K562 (cell line): ENCODE results near the gene FOSL1. TPM values are rescaled to one million over a fixed set of nuclear protein-coding genes. Genes with fewer than 3 reads are reported as not detected.

ENCODE experiments used
- ADNP ChIP-seq: fragments of 200-800 bp; sonication (Bioruptor generic); IDR thresholded peaks from 2 replicates; pipeline ENCODE4 v1.6.1; 2016; ENCODE audit warnings: missing genetic modification characterization, missing compliant biosample characterization
- BCL6 ChIP-seq: fragments of 250-450 bp; sonication (Bioruptor Pico); IDR thresholded peaks from 2 replicates; pipeline ENCODE4 v1.4.0; 2020
- CBX1 ChIP-seq: sonication (generic); IDR thresholded peaks from 2 replicates; pipeline ENCODE4 v1.6.1; 2016; ENCODE audit warnings: antibody characterized with exemption, low read depth, mild to moderate bottlenecking
- CBX8 ChIP-seq: fragments of 200-600 bp; sonication (generic); IDR thresholded peaks from 2 replicates; pipeline ENCODE4 v1.6.1; 2012; ENCODE audit warnings: borderline replicate concordance, mixed run types, low read depth, mild to moderate bottlenecking, moderate library complexity, mixed read lengths, low read length, control low read depth, inconsistent platforms; ENCODE audit not compliant: poor library complexity, severe bottlenecking; ENCODE audit errors: extremely low read depth
- CTBP1 ChIP-seq: fragments of 450-650 bp; IDR thresholded peaks from 2 replicates; pipeline ENCODE4 v1.6.1; 2016; ENCODE audit warnings: borderline replicate concordance
- ERF ChIP-seq: fragments of 450-650 bp; formaldehyde crosslinking; IDR thresholded peaks from 2 replicates; pipeline ENCODE4 v1.4.0; 2020; ENCODE audit warnings: mild to moderate bottlenecking, mixed read lengths
- ESRRA ChIP-seq: fragments of 450-650 bp; IDR thresholded peaks from 2 replicates; pipeline ENCODE4 v1.6.1; 2014; ENCODE audit warnings: low read depth, mild to moderate bottlenecking, moderate library complexity, borderline replicate concordance
- HEY1 ChIP-seq: fragments of 250-450 bp; sonication (Bioruptor Pico); IDR thresholded peaks from 2 replicates; pipeline ENCODE4 v1.5.0; 2020; ENCODE audit warnings: mild to moderate bottlenecking, moderate library complexity, borderline replicate concordance
- MED1 ChIP-seq: sonication (generic); formaldehyde crosslinking; IDR thresholded peaks from 2 replicates; pipeline ENCODE4 v1.8.1; 2023; ENCODE audit warnings: missing genetic modification reagents, borderline replicate concordance
- NBN ChIP-seq: fragments of 450-650 bp; IDR thresholded peaks from 2 replicates; pipeline ENCODE4 v1.6.1; 2016; ENCODE audit warnings: low read depth, mild to moderate bottlenecking
- NR0B1 ChIP-seq: fragments of 450-650 bp; IDR thresholded peaks from one replicate; pipeline ENCODE4 v1.6.1; 2018; ENCODE audit warnings: mild to moderate bottlenecking, moderate library complexity; ENCODE audit not compliant: partially characterized antibody
- PHF20 ChIP-seq: fragments of 450-650 bp; IDR thresholded peaks from 2 replicates; pipeline ENCODE4 v1.6.1; 2018; ENCODE audit not compliant: partially characterized antibody
- SIRT6 ChIP-seq: IDR thresholded peaks from one replicate; pipeline ENCODE4 v1.6.1; 2012; ENCODE audit warnings: low read depth, mild to moderate bottlenecking, control low read depth, inconsistent platforms, low read length, moderate library complexity
- THAP12 ChIP-seq: fragments of 250-450 bp; sonication (Bioruptor Pico); IDR thresholded peaks from 2 replicates; pipeline ENCODE4 v1.9.0; 2021; ENCODE audit warnings: mild to moderate bottlenecking, inconsistent platforms
- ZBTB11 ChIP-seq, 3 experiments: fragments of 200-800 bp in 1 of 3; fragments of 250-450 bp in 1 of 3; fragments of 450-650 bp in 1 of 3; sonication (Bioruptor Pico) in 1 of 3; sonication (Bioruptor generic) in 1 of 3; formaldehyde crosslinking in 1 of 3; IDR thresholded peaks; 2 replicates each; pipeline versions ENCODE4 v1.6.1 to v1.8.0; 2016 to 2022; ENCODE audit warnings: mild to moderate bottlenecking in 2 of 3, missing genetic modification characterization in 2 of 3, missing compliant biosample characterization in 1 of 3, moderate library complexity in 1 of 3
- ZNF23 ChIP-seq: fragments of 250-450 bp; sonication (Bioruptor Pico); IDR thresholded peaks from 2 replicates; pipeline ENCODE4 v1.4.0; 2020; ENCODE audit warnings: mild to moderate bottlenecking
- ZSCAN29 ChIP-seq: fragments of 450-650 bp; IDR thresholded peaks from 2 replicates; pipeline ENCODE4 v1.6.1; 2017
- polyA plus RNA-seq, 8 experiments: library from polyadenylated mRNA; depleted of rRNA in 4 of 8; stranded (reverse) in 5 of 8; unstranded in 3 of 8; fragments of >200 nt; fragmentation: Nextera tagmentation in 2 of 8; fragmentation: Illumina TruSeq in 1 of 8; extraction: Ambion mirVana in 2 of 8; extraction: Trizol in 1 of 8; gene quantifications; 2 replicates each; pipeline versions ENCODE4 v1.2.1 to v1.2.3, GENCODE V29; 2011 to 2014; ENCODE audit warnings: inconsistent platforms in 1 of 8, missing spikeins in 1 of 8
- total RNA-seq, 7 experiments: library from RNA; depleted of rRNA in 6 of 7; stranded (reverse); fragments of >200 nt in 6 of 7; fragmentation: Illumina TruSeq in 2 of 7; extraction: Trizol in 2 of 7; gene quantifications; 2 replicates each; pipeline versions ENCODE4 v1.2.1 to v1.2.3, GENCODE V29; 2011 to 2021; ENCODE audit warnings: low replicate concordance in 1 of 7
- TF ChIP-seq, protein P1 (sequence below): fragments of 250-450 bp; sonication (Bioruptor Pico); IDR thresholded peaks from 2 replicates; pipeline ENCODE4 v1.8.0; 2022; ENCODE audit warnings: moderate library complexity, mild to moderate bottlenecking, inconsistent platforms

The FOSL1 gene
- total and polyA plus RNA-seq, 9 of the 15 experiments (the other 6 are each of a cell fraction or from before 2014, with no cell fraction given), result 3.5 to 39.6 (median 10.0) TPM

DNA sequence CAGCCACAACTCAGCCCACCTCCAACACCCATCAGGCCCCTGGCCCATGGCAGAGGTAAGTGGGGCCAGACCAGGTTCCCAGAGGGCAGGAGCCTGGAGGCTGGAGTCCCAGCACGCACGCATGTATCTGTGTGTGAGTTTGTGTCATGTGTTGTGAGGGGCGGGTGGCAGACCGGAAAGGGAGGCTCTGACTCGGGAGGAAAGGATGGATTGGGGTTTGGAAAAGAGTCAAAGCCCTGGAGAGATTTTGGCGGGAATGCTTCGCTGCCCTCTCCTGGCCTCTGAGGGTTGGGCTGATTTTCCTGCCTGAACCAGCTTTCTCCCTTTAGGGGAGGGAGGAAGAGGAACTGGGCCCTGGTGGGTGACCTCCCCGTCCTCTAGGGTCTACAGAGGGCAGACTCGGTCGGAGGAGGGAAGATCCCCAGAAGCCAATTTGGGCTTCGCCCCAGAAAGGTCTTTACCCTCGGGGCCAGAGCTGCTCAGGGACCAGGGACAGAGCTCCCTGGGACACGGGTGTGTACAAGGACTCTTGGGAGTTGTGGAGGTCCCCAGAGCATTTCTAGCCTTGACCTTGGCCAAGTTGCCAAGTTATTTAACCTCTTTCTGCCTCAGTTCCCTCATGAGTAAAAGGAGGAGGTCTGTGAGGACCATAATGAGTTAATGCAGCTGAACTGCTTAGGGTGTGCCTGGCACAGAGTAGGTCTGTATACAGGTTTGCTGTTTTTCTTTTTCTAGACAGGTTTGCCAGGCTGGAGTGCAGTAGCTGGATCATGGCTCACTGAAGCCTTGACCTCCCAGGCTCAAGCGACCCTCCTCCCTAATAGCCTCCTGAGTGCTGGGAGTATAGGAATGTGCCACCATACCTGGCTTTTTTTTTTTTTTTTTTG is 11.7 kb upstream of the FOSL1 start (continued):
- TF ChIP-seq THAP12 (CRISPR knock-in tag) (no peak), HEY1 (CRISPR knock-in tag) (no peak), ERF (CRISPR knock-in tag) (no peak), CBX8 (no peak), ZNF23 (CRISPR knock-in tag) (no peak), NBN (no peak), MED1 (CRISPR knock-in tag) (no peak), CBX1 (no peak), SIRT6 (no peak), ESRRA (peak; percentile 82), CTBP1 (peak; percentile 65; the same call in 1 of the 2 replicates), ZSCAN29 (no peak), NR0B1 (no peak), ZBTB11 (CRISPR knock-in tag; IDR thresholded peaks at IDR 0.05) (peak in 1 of 3 experiments; percentile 46; a peak in 2 of 6 replicates), PHF20 (no peak), ADNP (tag) (no peak), BCL6 (CRISPR knock-in tag) (no peak)
- TF ChIP-seq, protein P1, sequence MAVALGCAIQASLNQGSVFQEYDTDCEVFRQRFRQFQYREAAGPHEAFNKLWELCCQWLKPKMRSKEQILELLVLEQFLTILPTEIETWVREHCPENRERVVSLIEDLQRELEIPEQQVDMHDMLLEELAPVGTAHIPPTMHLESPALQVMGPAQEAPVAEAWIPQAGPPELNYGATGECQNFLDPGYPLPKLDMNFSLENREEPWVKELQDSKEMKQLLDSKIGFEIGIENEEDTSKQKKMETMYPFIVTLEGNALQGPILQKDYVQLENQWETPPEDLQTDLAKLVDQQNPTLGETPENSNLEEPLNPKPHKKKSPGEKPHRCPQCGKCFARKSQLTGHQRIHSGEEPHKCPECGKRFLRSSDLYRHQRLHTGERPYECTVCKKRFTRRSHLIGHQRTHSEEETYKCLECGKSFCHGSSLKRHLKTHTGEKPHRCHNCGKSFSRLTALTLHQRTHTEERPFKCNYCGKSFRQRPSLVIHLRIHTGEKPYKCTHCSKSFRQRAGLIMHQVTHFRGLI, result no peak
